Measurements from ENCODE around the gene PDE3B.
A peak's percentile ranks its signal among the peaks of the same experiment; 100 is the strongest.

The PDE3B gene

DNA sequence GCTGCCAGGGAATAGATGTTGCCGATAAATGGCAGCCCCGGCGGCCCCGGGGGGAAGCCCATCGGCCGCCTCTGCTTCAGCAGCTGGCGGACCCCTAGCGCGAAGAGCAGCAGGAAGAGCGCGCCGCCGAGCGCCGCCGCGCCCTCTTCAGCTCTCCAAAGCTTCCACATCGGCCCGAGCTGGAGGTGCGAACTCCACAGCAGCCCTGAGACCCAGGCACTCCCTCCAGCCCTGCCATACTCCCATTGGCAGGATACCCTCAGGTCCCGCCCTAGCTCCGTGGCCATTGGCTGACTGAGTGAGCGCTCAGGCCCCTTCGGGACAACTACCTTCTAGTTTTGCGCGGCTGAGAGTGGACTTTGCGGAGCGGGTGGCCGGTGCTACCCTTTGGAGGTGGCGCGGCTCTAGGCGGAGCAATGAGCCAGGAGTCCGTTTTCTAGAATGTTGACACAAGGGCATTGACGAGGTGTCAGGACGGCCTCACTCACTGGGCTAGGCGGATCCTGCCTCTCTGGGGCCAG lies 248.5 kb downstream of the PDE3B start, which contains the start of gene CYP2R1:
Gene CYP2R1 (minus strand): TSS at position 196 of the 521 bp plus-strand sequence. CDS start 26 bp downstream, at position 170.
- peak; percentile 88 for DNase-seq

DNA sequence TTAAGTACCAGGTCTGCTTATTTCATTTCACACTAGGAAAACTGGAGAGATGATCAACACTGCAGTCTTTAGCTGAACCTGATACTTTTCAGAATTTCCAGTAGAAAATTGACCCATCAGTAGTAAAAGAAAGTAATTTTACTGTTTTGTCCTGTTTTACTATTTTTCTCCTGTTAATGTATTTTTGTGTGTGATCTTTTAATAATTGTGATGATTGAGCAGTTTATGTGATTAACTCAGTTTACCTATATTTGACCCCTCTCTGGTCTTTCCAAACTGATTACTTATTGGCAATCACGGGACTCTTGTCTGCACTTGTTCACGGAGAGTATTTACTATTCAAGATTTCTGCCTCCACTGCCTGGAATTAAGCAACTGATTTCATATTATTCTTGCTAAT lies 249.0 kb downstream of the PDE3B start:
- no peak for DNase-seq

DNA sequence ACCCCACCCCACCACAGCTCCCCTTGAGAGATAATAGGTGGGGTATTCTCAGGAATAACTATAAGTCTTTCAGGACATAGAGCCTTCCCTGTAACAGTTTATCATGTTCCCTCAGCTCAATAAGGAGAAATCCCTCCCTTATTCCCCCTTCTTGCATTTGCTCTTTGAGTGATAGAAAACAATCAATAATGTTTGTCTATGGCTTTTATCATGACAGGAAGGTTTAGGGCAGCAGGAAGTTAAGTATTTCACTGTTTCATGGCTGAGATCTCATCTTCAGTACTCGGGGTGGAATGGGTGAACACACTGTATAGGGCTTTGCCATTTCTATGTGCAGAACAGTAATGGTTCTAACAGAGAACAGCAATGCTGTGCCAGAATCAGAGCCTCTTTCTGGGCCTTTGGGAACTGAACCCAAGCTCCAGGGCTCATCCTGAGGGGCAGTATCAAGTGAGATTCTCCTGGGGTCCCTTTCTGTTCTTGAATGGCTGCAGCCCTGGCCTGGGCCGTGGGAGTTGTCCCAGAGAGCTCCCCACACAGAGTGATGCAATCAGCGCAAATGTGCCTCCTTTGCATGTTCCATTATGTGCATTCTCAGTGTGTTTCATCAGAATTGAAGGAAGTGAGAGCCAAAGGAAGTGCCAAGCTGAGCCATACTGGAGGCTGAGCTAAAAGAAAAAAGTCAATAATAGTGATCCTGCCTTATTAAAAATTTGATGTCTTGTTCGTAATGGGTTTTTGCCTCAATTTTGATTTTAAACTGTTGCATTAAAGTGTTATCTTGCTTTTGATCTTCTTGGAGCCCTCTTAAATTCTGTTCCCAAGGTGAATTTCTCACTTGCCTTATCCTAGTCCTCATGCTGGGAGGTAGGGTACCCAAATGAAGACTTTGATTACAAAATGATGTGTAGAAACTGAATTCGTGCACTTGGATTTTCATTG lies 251.3 kb downstream of the PDE3B start:
- DNase-seq: no peak

DNA sequence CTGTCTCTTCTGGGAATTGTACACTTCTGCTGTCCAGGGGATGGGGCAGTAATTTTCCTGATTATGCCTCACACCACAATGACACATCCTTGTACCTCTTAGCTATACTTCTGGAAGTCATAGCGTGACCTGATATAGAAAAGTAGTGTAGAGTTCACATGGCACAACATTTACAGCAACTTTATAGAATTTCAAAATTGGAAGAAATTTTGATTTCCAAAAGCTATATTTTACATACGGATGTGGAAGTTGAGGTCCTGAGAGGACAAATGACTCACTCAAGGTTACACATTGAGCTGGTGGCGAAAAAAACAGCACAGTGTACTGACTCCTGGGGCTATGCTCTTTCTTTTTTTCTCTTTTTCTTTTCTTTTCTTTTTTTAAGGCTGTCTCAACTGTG lies 254.8 kb downstream of the PDE3B start:
- no peak for DNase-seq

DNA sequence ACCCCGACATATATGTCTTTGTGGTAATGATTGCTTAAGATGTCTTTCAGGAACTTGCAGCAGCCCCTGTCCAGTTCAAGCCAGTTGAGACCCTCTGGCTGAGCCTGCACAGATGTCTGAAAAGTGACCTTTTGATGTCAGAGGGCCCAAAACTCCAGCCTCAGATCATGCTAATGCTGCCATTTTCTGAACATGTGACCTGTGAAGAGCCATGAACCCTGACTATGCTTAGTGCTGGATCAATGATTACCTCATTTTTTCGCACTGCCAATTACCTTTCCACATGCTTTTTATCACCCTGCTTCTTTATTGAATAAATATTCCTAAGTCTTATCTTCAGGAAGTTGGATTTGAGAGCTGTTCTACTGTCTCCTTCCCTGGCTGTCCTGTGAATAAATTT lies 255.3 kb downstream of the PDE3B start:
- DNase-seq: no peak

DNA sequence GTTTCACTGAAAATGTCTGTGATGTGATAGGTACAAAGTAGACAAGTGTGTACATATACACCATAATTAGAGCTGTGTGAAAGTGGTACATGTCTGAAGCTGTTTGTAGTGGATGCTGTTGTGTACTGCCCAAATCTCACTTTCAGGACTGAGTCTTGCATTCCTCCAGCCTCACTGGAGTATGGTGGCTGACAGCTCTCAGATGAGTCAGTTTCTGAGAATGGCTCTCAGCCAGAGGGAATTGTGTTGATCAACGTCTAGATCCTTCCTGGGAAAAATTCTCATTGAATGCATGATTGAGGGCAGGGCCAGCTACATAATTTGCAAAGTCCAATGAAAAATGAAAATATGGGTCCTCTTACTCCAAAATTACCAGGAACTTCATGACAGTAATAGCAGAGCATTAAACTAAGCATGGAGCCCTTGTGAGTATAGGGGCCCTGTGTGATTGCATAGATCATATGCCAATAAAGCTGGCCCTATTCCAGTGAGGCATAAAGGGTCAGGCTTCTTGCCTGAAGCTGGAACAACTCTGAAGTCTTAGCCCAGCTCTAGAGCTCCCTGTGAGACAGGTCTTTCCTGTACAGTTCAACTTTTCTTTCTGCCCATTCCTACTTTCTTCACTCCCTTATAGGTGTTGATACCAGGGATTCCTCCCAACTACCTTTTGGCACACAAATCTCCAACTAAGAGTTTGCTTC lies 259.2 kb downstream of the PDE3B start:
- no peak for DNase-seq

DNA sequence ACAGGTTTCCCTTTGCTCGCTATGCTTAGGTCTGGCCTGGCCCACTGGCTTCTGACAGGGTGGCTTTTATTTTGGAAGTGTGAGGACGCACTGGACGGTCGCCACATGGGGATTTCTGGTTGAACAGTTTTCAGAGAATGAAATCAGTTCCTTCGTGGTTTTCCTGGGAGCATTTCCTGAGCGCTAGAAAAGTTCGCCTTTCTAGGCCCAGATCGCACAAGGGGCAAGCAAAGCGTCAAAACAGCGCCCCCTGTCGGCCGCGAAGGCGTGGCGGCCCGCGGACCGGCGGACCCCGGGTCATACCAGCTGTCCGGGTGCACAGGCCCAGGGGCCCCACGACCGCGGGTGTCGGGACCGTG lies 261.1 kb downstream of the PDE3B start:
- DNase-seq: no peak

DNA sequence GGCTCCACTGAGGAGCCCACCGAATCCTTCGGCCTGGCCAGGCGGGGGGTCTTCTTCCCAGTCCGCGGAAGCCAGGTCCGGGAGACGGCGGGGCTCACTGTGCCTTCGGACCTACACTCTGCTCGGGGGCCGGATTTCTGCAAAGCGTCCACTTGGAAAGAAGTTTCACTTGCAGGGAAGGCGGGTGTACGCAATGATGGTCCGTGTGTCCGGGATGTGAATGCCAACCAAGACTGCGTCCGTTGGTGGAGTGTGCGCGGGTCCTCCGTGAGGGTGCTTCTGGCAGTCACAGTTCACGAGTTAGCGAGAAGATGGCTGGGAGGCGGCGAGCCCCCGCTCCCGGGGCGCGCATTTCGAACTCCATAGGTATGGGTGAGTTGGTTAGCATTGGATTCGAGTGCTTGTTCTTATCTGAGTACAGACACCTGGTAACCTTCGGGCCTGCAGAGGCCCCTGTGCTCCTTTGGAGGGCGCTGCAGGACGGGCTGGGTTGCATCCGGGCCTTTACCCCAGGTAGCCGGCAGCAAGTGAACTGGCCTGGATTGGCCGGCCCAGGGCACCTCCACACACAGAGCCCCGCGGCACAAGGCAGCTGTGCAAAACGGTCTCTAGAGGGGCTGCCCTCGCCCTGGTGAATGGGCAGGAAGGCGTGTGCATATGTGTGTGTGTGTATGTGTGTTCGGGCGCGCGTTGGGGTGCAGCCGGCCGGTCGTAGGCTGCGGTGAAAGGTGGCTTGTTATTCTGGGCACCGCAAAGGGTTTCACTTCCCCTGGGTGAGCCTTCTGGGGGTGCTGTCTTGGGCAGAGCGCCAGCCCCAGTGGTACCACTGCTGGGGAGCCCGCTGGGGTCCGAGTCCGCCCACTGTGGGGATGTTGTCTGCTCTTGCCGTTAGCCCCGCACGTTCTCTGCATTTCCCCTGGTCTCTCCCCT lies 261.8 kb downstream of the PDE3B start:
- no peak for DNase-seq

DNA sequence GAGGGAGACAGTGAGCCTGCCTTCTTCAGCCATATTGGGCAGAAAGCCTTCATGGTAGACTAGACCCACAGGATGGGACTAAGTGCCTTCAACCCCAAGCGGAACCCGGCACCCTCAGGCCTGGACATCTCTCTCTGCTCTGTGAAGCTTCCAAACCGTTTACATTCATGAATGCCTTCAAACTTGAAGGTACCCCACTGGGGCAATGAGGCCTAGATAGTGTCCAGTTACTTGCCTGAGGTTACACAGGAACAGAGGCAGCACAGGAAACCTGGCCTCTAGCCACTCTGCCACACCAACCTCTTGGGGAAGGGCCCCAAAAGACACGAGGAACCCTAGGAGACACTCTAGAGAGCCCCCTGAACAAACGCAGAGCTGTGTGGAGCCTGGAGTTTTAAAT lies 263.0 kb downstream of the PDE3B start:
- DNase-seq: no peak

DNA sequence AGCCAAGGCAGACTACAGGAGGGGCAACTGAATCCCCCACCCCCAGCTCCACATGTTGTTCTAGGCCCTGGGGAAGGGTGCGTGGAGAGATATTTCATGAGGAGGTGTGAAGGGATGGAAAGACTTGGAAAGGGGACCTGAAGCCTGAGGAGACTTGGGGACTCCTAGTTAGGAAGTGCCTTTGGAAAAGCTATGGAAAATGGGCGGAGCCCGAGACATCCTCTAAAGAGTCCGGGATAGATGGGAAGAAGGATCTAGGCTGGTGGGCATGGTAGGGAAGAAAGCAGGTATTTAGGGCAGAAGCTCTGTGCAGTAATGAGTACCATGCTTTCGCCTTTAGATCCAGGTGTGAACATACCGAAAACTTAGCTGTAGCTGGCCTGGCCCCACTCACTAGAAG lies 263.4 kb downstream of the PDE3B start:
- no peak for DNase-seq

DNA sequence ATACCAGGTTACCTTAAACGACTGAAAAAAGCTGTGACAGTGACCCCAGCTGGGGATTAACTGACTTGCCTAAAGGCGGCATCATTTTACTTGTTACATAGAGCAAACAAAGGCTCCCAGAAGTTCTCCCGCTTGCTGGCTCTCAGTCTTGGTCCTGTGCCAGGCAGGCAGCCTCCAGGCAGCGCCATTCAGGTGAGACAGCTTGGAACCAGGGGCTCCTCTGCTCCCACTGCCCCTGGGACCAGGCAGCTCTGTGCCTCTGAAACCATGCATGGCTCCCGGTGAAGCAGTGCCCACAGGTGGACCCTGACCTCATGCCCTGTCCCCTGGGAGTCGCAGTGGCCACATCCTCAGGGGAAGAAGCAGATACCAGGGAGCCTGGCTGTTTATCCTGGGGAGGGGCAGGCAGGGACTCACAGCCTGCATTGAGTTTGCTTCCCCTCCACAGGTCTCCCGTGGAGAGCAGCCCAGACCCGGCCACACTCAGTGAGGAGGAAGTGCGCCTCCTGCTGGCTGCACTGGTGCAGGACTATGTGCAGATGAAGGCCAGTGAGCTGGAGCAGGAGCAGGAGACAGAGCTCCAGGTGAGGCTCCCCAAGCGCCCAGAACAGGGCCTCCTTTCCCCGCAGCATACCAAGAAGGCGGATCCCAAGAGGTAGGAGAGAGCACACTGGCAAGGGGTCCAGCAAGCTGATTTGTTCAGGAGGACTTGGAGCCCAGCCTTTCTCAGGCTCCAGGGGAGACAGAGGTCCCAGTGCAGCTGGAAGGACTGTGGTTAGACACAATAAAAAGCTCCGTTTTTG lies 264.0 kb downstream of the PDE3B start:
- DNase-seq: peak; percentile 83

DNA sequence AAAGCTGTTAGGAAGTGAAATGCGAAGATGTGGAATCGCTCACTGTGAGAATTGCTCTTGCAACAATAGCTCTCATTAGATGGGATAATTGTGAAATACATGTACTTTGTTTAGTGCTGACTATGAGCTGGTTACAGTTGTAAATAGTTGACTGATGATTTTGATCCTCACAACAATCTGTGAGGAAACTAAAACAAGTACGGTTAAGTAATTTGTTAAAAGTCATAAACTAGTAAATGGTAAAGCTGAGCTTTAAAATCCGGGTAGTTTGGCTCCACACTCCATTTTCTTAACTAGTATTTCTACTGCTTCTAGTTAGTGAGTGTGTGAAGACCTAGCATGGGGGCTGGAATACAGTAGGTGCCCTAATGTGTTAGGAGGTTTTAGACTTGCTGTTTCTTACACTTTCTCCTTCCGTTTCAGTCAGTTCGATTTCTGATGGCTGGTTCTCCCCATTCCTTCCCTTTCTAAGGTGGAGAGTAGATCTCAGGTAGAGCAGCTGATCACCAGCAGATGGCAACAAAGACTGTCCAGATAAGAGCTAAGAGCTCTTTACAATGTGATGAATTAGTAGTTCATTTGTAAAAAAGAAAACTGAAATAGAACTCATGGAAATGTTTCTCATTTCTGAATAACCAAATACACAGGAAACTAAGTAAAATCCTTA lies 264.7 kb downstream of the PDE3B start:
- DNase-seq: peak; percentile 68

DNA sequence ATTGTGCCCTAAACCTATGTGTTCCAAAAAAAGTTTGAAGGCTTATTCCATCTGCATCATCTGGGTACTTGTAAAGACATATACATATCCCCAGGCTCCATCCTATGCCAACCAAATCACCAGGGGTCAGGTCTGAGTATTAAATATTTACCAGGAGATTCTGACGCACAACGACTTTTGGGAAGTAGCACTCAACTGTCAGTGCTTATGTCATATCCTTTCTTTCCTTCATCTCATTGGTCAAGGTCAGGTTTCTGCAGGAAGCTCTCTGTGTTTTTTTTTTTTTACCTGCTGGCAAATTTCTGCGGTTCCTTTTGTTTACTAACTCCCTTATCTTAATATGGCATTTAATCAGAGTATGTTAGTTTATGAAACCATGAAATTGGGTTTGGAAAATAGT lies 270.9 kb downstream of the PDE3B start:
- DNase-seq: no peak

DNA sequence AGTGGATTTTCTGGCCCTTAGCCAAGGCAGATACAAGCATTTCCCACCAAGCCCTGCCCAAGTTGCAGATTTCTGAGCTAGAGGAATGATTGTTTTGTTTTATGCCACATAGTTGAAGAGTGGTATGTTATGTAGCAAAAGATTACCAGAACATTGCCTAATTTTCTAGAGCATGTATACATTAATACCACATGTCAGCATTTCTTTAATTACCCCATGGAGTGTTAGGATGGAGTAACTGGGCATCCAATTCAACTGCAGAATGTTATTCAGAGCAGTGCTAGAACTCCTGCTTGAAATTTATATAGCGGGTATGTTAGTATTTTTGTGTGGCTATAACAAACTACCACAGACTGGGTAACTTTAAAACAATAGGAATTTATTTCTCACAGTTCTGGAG lies 272.8 kb downstream of the PDE3B start:
- DNase-seq: no peak
